ENCODE data around the gene USP20.
A peak's percentile ranks its signal among the peaks of the same experiment; 100 is the strongest.

The USP20 gene

DNA sequence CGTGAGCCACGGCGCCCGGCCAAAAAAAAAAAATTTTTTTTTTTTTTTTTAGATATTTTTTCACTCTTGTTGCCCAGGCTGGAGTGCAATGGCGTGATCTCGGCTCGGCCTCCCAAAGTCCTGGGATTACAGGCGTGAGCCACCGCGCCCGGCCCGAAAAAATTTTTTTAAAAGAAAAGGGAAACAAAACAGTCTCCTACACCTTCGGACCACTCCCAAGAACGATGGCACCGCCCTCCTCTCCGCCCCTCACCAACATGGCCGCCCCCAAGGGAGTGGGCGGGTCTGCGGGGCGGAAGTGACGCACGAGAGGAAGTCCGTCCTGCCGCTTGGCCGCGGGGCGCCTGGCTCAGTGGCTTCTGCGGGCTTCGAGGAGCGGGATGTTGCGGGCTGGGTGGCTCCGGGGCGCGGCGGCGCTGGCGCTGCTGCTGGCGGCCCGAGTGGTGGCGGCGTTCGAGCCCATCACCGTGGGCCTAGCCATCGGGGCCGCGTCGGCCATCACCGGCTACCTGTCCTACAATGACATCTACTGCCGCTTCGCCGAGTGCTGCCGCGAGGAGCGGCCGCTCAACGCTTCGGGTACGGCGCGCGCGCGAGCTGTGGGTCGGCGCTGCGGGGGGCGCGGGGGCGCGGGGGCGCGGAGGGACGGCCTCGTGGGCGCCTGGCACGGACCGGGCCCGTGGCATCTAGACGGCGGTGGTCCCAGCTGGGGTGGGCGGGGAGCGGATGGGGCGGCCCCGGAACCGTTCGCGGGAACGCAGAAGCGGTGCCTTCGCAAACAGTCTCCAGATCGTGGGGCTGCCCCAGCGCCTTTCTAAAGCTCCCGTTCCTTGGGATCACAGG lies 32.2 kb upstream of the USP20 start, which contains the start of gene TOR1B (continued):
- TF ChIP-seq ZNF776 (tag by site-specific recombination; IDR thresholded peaks at IDR 0.05; ENCODE audit: borderline replicate concordance), result no peak
- no peak for TF ChIP-seq ZFP3 (tag by site-specific recombination; IDR thresholded peaks at IDR 0.05; ENCODE audit: low read depth)
- TF ChIP-seq, protein P1, sequence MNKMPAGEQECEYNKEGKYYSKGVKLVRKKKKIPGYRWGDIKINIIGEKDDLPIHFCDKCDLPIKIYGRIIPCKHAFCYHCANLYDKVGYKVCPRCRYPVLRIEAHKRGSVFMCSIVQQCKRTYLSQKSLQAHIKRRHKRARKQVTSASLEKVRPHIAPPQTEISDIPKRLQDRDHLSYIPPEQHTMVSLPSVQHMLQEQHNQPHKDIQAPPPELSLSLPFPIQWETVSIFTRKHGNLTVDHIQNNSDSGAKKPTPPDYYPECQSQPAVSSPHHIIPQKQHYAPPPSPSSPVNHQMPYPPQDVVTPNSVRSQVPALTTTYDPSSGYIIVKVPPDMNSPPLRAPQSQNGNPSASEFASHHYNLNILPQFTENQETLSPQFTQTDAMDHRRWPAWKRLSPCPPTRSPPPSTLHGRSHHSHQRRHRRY (tag by site-specific recombination; IDR thresholded peaks at IDR 0.05), result no peak
- peak; percentile 65 for TF ChIP-seq GLIS2 (tag by site-specific recombination; IDR thresholded peaks at IDR 0.05)
- TF ChIP-seq ZNF830 (tag by site-specific recombination; IDR thresholded peaks at IDR 0.05; ENCODE audit: low read depth), result no peak
- no peak for TF ChIP-seq ZFP37 (tag by site-specific recombination; IDR thresholded peaks at IDR 0.05)
- TF ChIP-seq ZNF623 (tag by site-specific recombination; IDR thresholded peaks at IDR 0.05), result no peak
- TF ChIP-seq ZNF658 (tag by site-specific recombination; IDR thresholded peaks at IDR 0.05), result no peak
- no peak for TF ChIP-seq ZNF114 (tag by site-specific recombination; IDR thresholded peaks at IDR 0.05)
- peak; percentile 55; the same call in 1 of the 2 replicates for TF ChIP-seq ZXDB (tag by site-specific recombination; IDR thresholded peaks at IDR 0.05)
- TF ChIP-seq ZBTB17 (tag by site-specific recombination; IDR thresholded peaks at IDR 0.05), result peak; percentile 55; the same call in 1 of the 2 replicates
- no peak for TF ChIP-seq ZNF274 (IDR thresholded peaks at IDR 0.05; ENCODE audit: low read length)
- TF ChIP-seq ZNF274 (tag by site-specific recombination; IDR thresholded peaks at IDR 0.05; ENCODE audit: borderline replicate concordance), result no peak
- no peak; the same call in 1 of the 2 replicates for TF ChIP-seq KLF7 (tag by site-specific recombination; IDR thresholded peaks at IDR 0.05; ENCODE audit: borderline replicate concordance)
- TF ChIP-seq FEZF1 (tag by site-specific recombination; IDR thresholded peaks at IDR 0.05), result no peak
- no peak for TF ChIP-seq ZNF837 (tag by site-specific recombination; IDR thresholded peaks at IDR 0.05)
- TF ChIP-seq, protein P2, sequence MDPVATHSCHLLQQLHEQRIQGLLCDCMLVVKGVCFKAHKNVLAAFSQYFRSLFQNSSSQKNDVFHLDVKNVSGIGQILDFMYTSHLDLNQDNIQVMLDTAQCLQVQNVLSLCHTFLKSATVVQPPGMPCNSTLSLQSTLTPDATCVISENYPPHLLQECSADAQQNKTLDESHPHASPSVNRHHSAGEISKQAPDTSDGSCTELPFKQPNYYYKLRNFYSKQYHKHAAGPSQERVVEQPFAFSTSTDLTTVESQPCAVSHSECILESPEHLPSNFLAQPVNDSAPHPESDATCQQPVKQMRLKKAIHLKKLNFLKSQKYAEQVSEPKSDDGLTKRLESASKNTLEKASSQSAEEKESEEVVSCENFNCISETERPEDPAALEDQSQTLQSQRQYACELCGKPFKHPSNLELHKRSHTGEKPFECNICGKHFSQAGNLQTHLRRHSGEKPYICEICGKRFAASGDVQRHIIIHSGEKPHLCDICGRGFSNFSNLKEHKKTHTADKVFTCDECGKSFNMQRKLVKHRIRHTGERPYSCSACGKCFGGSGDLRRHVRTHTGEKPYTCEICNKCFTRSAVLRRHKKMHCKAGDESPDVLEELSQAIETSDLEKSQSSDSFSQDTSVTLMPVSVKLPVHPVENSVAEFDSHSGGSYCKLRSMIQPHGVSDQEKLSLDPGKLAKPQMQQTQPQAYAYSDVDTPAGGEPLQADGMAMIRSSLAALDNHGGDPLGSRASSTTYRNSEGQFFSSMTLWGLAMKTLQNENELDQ (tag by site-specific recombination; IDR thresholded peaks at IDR 0.05; ENCODE audit: low read depth), result no peak
- TF ChIP-seq ZNF660 (tag by site-specific recombination; IDR thresholded peaks at IDR 0.05), result no peak; the same call in 1 of the 2 replicates
- TF ChIP-seq ZBTB8A (tag by site-specific recombination; IDR thresholded peaks at IDR 0.05), result peak; percentile 70
- TF ChIP-seq ZNF175 (tag by site-specific recombination; IDR thresholded peaks at IDR 0.05), result no peak
- no peak for TF ChIP-seq ZNF529 (tag by site-specific recombination; IDR thresholded peaks at IDR 0.05; ENCODE audit: insufficient replicate concordance)
- TF ChIP-seq, protein P3, sequence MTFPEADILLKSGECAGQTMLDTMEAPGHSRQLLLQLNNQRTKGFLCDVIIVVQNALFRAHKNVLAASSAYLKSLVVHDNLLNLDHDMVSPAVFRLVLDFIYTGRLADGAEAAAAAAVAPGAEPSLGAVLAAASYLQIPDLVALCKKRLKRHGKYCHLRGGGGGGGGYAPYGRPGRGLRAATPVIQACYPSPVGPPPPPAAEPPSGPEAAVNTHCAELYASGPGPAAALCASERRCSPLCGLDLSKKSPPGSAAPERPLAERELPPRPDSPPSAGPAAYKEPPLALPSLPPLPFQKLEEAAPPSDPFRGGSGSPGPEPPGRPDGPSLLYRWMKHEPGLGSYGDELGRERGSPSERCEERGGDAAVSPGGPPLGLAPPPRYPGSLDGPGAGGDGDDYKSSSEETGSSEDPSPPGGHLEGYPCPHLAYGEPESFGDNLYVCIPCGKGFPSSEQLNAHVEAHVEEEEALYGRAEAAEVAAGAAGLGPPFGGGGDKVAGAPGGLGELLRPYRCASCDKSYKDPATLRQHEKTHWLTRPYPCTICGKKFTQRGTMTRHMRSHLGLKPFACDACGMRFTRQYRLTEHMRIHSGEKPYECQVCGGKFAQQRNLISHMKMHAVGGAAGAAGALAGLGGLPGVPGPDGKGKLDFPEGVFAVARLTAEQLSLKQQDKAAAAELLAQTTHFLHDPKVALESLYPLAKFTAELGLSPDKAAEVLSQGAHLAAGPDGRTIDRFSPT (tag by site-specific recombination; IDR thresholded peaks at IDR 0.05), result no peak
- no peak for TF ChIP-seq SCRT1 (tag by site-specific recombination; IDR thresholded peaks at IDR 0.05; ENCODE audit: borderline replicate concordance)
- peak; percentile 67; the same call in 1 of the 2 replicates for TF ChIP-seq SP7 (tag by site-specific recombination; IDR thresholded peaks at IDR 0.05)
- no peak; the same call in 1 of the 2 replicates for TF ChIP-seq ZNF501 (tag by site-specific recombination; IDR thresholded peaks at IDR 0.05)
- TF ChIP-seq, protein P4, sequence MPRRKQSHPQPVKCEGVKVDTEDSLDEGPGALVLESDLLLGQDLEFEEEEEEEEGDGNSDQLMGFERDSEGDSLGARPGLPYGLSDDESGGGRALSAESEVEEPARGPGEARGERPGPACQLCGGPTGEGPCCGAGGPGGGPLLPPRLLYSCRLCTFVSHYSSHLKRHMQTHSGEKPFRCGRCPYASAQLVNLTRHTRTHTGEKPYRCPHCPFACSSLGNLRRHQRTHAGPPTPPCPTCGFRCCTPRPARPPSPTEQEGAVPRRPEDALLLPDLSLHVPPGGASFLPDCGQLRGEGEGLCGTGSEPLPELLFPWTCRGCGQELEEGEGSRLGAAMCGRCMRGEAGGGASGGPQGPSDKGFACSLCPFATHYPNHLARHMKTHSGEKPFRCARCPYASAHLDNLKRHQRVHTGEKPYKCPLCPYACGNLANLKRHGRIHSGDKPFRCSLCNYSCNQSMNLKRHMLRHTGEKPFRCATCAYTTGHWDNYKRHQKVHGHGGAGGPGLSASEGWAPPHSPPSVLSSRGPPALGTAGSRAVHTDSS (tag by site-specific recombination; IDR thresholded peaks at IDR 0.05), result no peak
- no peak for TF ChIP-seq ZNF184 (tag by site-specific recombination; IDR thresholded peaks at IDR 0.05)
- TF ChIP-seq ZNF571 (tag by site-specific recombination; IDR thresholded peaks at IDR 0.05), result no peak
- no peak for TF ChIP-seq ZNF140 (tag by site-specific recombination; IDR thresholded peaks at IDR 0.05)
- TF ChIP-seq, protein P5, sequence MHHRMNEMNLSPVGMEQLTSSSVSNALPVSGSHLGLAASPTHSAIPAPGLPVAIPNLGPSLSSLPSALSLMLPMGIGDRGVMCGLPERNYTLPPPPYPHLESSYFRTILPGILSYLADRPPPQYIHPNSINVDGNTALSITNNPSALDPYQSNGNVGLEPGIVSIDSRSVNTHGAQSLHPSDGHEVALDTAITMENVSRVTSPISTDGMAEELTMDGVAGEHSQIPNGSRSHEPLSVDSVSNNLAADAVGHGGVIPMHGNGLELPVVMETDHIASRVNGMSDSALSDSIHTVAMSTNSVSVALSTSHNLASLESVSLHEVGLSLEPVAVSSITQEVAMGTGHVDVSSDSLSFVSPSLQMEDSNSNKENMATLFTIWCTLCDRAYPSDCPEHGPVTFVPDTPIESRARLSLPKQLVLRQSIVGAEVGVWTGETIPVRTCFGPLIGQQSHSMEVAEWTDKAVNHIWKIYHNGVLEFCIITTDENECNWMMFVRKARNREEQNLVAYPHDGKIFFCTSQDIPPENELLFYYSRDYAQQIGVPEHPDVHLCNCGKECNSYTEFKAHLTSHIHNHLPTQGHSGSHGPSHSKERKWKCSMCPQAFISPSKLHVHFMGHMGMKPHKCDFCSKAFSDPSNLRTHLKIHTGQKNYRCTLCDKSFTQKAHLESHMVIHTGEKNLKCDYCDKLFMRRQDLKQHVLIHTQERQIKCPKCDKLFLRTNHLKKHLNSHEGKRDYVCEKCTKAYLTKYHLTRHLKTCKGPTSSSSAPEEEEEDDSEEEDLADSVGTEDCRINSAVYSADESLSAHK (tag by site-specific recombination; IDR thresholded peaks at IDR 0.05), result no peak
- TF ChIP-seq ZNF302 (tag by site-specific recombination; IDR thresholded peaks at IDR 0.05; ENCODE audit: low read depth), result no peak
- TF ChIP-seq ZNF133 (tag by site-specific recombination; IDR thresholded peaks at IDR 0.05), result no peak

All from HEK293 (cell line).